ENCODE data around the gene CCNJL. TPM values are rescaled to one million over a fixed set of nuclear protein-coding genes. Genes with fewer than 3 reads are reported as not detected.
A peak's percentile ranks its signal among the peaks of the same experiment; 100 is the strongest.
"Not testable (repeated sequence)": the region's sequence is repeated elsewhere in the genome, so short reads cannot be mapped to it uniquely, and the experiment has no call there.

CCNJL gene
- total RNA-seq, 3 donors from 2014 or later, result 8.7 to 32.7 (median 25.0) TPM

- Histone ChIP-seq H3K4me1 (ENCODE audit: low read depth) (peaks cover 5% of the 10 kb centered on the region), H3K9me3 (no peaks in the 10 kb centered on the region), H3K36me3 (ENCODE audit: low read depth) (no peaks in the 10 kb centered on the region), H3K4me3 (no peak overlapping the region)
- ATAC-seq, result peak; percentile 25
- intact Hi-C loops (cut with DNase I, micrococcal nuclease), result loop anchor here in 1 of 2 donors (10.0 kb wide), 1 partner anchor 318 kb away; no protein-coding TSS in a partner anchor
- no peak for TF ChIP-seq CTCF (IDR thresholded peaks at IDR 0.05)
- no peak for DNase-seq
Measured at GRCh38 chr5:160342413-160342941, 30.1 kb upstream of the CCNJL start.

GRCh38 chr5:160341309-160341870, 29.0 kb upstream of the CCNJL start:
- H3K4me1 ChIP-seq (ENCODE audit: low read depth), result peaks cover 5% of the 10 kb centered on the region
- TF ChIP-seq CTCF (IDR thresholded peaks at IDR 0.05), result no peak
- DNase-seq (no peak), ATAC-seq (no peak)
- intact Hi-C loops (cut with DNase I, micrococcal nuclease), result loop anchor here in 1 of 2 donors (10.0 kb wide), 1 partner anchor 317 kb away; no protein-coding TSS in a partner anchor
- no peaks in the 10 kb centered on the region for H3K9me3 ChIP-seq
- H3K36me3 ChIP-seq (ENCODE audit: low read depth), result no peaks in the 10 kb centered on the region
- H3K4me3 ChIP-seq, result no peak overlapping the region

DNA sequence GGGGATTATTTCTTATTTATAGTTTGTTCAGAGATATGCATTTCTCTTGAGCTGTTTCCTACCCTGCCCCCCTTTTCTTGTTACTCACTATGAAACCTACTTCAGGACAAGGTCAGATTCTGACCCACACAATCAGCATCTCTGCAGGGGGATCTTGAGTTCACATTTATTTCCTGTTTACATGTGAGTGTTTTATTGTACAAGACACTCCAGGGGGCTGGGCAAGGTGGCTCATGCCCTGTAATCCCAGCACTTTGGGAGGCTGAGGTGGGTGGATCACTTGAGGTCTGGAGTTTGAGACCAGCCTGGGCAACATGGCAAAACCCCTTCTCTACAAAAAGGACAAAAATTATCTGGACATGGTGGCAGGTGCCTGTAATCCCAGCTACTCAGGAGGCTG, 28.1 kb upstream of the CCNJL start:
- not testable (repeated sequence) for H3K36me3 ChIP-seq (ENCODE audit: low read depth); H3K4me1 ChIP-seq (ENCODE audit: low read depth); ATAC-seq; H3K9me3 ChIP-seq; DNase-seq; H3K4me3 ChIP-seq
- intact Hi-C loops (cut with DNase I, micrococcal nuclease), result loop anchor here in 1 of 2 donors (10.0 kb wide), 1 partner anchor 316 kb away; no protein-coding TSS in a partner anchor

DNA sequence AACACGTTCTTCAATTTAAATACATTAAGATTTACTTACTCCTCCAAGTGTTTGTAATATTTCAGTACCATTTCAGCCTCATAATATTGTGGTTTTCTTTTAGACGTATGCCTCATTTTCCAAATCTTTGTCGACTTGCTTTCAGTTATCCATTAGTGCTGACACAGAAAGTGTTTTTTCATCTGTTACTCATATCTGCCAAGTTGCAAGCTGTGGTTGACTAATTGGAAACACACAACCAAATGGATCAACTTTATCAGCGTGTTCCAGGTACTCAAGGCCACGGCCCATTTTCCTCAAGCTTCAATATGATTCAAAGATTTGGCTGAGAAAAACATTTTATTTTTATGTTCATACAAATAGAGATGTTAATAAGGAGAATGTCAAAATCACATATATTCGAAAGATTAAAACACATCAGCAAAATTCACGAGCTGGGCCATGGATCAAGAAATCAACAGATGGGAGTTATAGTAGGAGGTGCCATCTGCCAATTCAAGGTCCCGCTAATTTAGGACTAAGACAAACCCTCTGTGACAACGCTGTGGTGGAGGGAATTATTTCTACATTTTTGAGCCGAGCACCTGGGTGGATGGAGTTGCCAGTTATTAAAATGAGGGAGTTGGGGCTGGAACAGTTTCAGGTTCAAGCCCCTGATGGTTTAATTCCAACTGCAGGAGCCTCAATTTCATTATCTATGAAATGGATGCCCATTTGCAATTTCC, 27.2 kb upstream of the CCNJL start:
- H3K4me3 ChIP-seq, result no peak overlapping the region
- no peaks in the 10 kb centered on the region for H3K9me3 ChIP-seq
- intact Hi-C loops (cut with DNase I, micrococcal nuclease), result loop anchor here in 1 of 2 donors (10.0 kb wide), 1 partner anchor 315 kb away; no protein-coding TSS in a partner anchor
- no peaks in the 10 kb centered on the region for H3K4me1 ChIP-seq (ENCODE audit: low read depth)
- no peak for TF ChIP-seq CTCF (IDR thresholded peaks at IDR 0.05)
- ATAC-seq, result no peak
- DNase-seq, result no peak
- H3K36me3 ChIP-seq (ENCODE audit: low read depth), result no peaks in the 10 kb centered on the region

DNA sequence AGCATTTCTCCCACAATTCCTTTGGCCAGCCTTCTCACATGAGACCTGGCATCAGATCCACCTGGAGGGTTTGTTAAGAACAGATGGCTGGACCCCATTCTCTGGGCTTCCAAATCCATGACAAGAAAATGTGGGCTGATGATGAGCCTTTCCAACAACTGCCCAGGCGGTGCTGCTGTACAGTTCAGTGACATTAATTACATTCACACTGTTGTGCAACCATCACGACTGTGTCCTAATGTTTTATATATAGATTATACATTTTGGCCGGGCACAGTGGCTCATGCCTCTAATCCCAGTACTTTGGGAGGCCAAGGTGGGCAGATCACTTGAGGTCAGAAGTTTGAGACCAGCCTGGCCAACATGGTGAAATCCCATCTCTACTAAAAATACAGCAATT, 22.4 kb upstream of the CCNJL start:
- intact Hi-C loops (cut with DNase I, micrococcal nuclease); DNase-seq; H3K9me3 ChIP-seq; H3K36me3 ChIP-seq (ENCODE audit: low read depth); ATAC-seq; H3K4me3 ChIP-seq; H3K4me1 ChIP-seq (ENCODE audit: low read depth): not testable (repeated sequence)

DNA sequence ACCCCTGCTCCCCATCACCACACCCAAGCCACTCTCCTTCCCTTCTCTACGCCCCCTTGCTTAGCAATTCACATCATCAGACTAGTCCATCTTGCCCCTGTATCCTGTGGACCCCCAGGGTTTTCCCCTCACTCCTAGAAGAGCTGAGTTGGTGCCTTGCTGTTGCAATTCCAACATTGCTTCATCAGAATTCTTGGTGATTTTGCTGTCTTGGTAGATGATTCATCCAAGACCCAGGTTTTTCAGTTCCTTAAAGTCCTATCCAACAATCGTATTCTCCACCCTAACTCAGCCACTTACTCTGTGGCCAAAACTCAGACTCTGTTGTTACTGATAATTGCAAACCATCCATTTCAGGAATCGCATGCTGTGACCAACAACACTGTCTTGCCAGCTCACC, 21.4 kb upstream of the CCNJL start:
- no peak for DNase-seq
- Histone ChIP-seq H3K4me3 (no peak overlapping the region), H3K36me3 (ENCODE audit: low read depth) (no peaks in the 10 kb centered on the region), H3K9me3 (no peaks in the 10 kb centered on the region), H3K4me1 (ENCODE audit: low read depth) (no peaks in the 10 kb centered on the region)
- intact Hi-C loops (cut with DNase I, micrococcal nuclease), result no loop called here
- TF ChIP-seq CTCF (IDR thresholded peaks at IDR 0.05), result no peak
- ATAC-seq, result peak; percentile 10
